ENCODE measurements around the gene PMM2.

PMM2 gene

DNA sequence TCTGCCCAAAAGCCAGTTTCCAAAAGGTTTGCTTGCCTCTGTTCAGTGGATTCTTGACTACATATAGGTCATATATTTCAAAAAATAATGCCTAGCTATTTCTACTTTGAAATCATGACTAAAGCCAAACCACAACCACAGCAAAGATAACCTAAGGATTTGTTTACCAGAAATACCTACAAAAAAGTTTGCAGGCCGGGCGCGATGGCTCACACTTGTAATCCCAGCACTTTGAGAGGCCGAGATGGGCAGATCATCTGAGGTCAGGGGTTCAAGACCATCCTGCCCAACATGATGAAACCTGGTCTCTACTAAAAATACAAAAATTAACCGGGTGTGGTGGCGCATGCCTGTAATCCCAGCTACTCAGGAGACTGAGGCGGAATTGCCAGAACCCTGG lies 56.0 kb downstream of the PMM2 start:
- DNase-seq = no peak

DNA sequence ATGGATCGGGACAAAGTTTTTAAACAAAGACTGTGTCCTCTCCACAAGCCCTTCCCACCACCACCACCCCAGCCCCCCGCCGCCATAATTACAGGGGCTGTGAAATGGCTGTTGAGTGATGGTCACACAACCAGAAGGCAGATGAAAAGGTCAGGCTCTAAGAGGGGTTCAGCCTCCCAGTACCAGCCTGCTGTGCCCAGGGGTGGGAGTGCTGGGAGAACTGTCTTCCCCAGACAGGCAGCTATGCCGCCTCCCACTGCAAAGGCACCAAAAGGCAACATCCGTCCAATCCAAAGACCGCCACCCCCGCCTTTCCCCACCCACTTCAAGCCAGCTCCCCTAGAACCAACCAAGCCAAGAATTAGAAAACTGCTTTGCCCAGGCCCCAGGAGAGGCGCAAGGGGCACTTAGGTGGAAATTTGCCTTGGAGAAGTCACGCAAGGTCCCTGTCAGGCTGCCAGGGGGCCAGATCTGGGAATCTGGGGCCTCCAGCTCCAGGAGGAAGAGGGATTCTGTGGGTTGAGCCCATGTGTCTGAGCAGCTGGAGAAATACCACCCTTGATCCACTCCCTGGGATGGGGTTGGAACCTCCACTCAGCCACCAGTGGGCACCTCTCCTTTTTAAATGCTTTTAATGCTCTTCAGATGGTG lies 56.8 kb downstream of the PMM2 start:
- no peak for DNase-seq

DNA sequence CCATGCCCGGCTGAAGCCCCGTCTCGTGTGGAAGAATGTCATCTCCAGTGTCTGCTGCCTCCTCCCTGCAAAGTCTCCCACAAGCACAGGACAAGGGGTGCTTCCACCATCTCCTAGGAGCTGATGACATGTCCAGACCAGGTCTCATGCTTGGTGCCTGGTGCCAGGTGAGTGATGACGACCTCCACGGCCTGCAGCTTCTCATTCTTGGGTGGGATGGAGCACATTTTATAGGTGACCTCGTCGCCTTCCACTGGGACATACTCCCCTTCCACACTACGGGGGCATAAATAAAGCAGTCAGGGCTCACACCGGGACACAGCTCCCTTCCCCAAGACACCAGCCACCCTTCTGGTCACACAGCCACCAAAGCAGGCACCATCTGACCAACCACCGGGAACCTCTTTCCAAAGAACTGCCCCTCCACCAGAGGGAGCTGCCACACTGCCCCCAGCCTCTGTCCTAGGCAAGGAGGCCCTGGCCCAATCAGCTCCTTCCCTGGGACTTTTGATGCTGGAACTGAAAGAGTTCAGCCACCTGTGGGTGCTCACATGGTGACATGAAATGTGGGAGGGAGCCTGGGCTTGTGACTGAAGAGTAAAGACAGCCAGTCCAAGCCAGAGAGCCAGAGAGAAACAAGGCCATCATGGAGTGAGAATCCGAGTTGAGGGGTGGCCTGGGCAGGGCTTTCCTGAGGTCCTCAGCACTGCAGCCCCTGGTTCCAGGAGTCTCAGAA lies 57.6 kb downstream of the PMM2 start:
- no peak for DNase-seq

DNA sequence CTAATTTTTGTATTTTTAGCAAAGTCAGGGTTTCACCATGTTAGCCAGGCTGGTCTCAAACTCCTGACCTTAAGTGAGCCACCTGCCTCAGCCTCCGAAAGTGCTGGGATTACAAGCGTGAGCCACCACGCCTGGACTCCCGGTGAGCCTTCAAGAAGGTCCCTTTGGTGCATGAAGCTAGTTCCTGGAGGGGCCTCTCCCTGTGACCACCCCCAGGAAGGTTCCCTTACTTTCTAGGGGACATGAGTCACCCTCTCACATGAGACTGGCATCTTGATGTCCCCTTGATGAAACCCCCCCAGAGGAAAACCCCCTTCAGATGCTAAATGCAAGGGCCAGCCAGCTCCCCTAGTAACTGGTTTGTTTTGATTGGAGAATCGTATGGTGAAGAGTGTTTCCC lies 58.3 kb downstream of the PMM2 start:
- no peak for DNase-seq

DNA sequence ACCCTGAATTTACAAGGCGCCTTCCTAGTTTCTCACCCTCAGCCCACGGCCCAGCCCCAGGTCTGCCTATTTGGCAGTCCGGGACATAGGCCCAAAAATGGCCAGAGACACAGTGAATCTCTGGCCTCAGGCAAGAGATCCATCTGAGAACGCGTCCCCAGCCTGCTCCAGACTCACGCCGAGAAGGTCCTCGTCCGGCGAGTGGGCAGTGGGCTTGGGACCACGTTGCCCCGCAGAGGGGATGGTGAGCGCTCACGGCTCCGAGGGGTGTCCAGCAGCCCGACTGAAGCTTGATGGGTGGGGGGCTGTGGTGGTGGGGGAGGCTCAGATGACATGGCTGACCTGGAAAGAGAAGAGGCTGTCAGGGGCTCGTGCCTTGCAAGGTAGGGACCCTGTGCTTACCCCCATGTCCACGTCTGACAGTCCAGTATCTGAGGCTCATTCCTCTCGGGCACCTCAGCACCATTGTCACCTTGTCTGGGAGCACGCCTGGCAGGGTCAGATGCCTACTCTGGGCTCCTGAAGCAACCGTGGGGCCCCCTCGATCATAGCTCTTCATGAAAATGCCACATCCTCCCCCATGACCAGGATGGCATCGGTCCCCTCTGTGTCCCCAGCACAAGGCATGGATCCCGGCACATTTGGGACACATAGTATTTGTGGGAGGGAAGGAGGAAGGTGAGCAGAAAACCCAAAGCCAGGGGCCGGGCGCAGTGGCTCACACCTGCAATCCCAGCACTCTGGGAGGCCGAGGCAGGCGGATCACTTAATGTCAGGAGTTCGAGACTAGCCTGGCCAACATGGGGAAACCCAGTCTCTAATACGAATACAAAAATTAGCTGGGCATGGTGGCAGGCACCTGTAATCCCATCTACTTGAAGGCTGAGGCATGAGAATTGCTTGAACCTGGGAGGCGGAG lies 61.6 kb downstream of the PMM2 start:
- DNase-seq = no peak

DNA sequence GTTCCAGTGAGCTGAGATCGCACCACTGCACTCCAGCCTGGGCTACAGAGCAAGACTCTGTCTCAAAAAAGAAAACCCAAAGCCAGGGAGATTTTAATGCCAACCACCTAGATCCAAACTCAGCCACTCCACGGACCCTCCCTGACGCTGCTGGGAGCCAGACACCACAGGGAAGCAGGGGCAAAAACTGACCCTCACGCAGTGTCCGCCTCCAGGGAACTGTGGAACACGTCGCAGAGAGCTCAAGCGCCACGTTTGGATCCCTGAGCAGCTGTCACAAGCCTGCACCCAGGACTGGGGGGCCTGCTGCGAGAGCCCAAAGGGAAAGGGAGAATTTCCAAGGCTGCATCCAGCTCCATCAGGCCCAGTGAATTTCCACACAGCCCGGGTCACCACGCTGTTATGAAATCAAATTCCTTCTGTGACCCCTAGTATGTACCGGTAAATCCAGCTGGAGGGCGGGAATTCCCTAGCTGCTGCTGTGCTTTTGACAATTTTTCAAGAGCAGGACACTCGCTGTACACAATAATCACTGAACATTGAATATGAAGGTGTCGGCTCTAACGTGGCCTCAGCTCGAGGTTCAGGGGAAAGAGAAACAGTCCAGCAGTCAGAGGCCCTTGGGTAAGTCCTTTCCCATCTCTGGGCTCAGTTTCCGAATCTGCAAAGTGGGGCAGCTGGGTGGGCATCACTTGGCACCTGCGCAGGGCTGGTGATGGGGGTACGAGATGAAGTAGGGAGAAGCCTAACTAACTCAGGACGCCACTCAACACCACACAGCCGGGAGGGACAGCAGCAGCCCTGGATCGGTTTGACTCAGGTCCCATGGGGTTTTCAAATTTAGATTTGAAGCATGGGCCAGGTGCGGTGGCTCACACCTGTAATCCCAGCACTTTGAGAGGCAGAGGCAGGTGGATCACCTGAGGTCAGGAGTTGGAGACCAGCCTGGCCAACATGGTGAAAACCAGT lies 62.6 kb downstream of the PMM2 start:
- DNase-seq = no peak

DNA sequence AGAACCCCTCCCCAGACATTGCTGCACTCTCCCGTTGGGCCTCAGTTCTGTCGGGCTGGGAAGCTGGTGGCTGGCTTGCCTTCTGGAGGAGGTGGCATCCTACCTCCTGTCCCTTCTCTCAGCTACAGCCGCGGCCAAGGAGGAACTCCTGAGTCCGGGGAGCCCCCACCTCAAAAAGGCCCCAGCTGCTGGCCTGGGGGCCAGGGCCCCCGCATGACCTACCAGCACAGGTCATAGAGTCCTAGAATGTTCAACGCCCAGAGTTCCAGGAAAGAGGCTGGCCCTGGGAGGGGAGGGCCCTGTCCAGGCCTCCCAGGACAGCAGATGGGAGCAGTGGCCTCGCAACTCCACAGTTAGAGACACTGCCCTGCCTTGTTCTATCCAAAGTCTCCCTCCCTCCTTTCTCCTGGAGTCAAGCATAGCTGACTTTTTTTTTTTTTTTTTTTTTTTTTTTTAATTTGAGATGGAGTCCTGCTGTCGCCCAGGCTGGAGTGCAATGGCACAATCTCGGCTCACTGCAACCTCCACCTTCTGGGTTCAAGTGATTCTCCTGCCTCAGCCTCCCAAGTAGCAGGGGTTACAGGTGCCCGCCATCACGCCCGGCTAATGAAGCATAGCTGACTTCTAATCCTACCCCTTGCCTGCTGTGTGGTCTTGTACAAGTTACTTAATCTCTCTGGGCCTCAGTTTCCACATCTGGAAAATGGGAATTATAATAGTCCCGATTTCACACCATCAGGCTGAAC lies 64.1 kb downstream of the PMM2 start:
- no peak for DNase-seq

DNA sequence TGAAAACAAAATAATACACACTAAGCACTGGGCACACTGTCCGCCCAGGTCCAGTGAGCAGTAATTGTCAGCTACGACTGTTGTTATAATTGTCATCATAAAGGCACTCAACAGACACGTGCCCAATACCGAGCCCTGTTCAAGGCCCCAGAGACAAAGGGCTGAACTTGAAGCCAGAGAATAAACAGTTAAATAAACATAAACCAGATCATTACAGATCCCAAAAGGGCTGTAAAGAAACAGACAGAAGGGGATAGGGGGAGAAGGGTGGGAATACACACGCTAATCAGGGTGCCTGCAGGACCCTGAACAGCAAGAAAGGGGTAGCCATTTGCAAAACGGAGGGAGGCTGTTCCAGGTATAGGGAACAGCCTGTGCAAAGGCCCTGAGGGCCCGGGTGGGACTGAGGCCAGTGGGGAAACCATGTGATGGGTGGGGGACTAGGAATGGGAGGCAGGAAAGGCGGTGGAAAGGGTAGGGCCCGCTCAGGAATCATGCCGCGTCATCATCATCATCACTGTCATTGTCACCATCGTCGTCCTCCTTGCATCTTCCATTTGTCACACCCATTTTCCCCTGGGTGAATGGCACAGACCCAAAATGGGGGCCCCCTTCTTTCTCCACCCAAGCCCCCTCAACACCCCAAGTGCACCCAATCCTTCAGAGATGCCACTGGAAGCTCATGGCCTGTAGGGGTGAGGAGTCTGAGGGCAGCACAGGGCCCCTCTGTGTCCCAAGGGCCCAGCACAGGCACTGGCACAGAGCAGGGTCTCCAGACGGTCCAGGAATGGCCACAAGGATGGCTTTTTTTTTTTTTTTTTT lies 64.9 kb downstream of the PMM2 start:
- DNase-seq = no peak

DNA sequence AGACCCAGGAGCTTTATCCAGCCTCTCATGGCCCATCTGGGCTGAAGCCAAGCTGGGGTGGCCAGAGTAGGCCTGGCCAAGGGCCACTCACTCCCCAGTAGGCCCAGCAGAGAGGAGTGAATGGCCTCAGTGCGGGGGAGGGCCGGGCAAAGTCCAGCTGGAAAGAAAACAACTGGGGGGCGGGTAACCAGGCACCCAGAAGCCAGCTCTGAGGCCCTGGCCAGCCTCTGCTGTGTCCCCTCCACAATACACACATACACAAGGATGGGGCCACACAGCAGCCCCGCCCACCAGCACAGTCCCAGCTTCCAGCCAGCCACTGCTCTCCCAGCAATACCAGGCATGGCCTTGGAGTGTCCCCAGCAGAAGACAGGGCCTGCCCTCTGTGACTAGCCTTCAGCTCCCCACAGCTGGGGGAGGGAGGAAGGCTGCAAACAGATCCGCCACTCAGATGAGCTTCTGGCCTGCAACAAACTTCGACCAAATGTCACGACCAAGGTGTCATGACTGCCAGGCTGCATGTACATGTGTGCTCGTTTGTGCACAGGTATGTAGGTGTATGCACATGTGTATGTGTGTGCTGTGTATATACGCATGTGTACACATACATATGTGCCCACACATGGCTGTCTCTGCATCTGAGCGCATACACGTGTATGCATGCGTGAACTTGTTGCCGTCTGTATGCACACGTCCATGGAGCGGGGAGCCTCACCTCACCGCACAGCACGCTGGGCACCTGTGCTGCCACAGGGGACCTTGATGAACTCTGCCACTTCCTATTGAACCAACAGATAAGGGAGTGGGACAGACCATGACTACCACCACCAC lies 66.2 kb downstream of the PMM2 start:
- DNase-seq = no peak

DNA sequence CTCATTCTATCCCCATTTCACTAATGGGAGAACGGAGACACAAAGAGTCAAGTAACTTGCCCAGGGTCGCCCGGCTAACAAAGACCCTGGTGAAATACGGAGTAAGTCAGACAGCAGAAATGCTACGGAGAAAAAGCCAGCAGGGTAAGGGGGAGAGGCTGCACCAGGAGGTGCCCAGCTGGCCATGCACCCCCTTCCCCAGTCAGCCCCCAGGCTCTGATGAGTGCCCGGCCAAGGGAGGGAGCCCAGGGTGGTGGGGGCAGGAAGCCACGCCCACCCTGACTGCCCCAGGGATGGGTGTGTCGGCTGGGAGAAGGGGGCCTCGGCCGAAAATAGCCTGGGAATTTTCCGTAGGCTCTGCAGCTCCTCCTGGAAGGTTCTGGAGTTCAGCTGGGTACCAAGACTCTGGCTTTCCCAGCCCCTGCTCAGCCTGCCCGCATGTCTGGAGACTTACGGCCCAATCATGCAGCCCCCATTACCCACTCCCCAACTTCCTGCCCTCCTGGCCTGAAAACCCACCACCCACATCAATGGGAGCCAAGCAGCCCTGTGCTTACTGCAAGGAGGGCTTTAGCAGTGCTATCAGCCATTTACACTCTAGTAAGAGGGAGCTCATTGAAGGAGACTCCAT lies 67.0 kb downstream of the PMM2 start:
- DNase-seq = no peak

DNA sequence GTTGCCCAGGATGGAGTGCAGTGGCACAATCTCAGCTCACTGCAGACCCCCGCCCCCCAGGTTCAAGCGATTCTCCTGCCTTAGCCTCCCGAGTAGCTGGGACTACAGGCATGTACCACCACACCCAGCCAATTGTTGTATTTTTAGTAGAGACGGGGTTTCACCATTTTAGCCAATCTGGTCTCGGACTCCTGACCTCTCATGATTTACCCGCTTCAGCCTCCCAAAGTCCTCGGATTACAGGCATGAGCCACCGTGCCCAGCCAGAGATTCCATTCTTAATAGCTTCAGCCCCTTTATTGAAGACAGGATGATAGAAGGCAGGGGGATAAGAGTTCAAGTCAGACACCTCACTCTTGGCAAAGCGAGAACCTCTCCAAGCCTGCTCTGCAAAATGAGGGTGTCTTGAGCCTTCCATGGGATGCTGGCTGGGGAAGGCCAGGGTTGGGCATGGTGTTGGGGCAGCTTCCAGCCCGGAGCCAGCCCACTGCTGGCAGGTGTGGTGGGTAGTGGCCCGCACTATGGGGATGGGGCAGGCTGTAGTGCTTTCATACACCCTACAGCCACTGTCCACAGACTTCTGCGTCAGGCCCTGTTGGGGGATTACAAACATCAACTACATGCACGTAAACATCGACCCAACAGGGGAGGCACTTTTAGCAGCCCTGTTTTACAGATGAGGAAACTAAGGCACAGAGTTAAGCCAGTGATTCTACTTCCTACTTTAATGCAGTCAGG lies 67.7 kb downstream of the PMM2 start:
- no peak for DNase-seq

DNA sequence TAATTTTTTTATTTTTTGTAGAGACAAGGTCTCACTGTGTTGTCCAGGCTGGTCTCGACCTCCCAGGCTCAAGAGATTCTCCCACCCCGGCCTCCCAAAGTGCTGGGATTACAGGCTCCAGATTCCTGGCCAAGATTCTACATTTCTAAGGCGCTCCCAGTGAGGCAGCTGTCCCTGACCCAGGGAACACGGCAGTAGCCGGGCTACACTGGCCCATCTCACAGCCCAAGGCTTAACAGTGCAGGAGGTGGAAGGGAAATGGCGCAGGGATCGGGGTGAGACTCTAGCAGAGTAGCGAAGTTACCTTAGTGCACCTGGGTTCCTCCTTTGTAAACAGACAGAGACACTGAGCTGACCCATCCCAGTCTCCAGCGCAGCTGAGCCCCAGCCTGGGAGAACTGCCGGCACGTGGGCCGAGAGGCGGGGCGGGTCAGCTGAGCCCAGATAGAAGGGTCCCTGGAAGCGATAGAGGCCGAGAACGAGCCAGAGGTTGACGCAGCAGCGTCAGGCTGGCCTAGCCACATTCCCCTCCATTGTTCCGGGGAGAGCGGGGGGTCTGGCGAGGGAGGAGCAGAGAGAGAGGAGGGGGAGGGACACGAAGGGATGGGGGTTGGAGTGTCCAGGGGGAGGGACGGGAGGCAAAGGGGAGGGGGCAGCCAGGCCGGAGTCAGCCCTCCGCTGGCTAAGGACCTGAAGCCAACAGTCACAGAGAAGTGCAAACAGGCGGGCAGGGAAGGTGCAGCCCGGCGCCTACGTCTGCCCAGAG lies 68.7 kb downstream of the PMM2 start:
- DNase-seq = peak; percentile 79

DNA sequence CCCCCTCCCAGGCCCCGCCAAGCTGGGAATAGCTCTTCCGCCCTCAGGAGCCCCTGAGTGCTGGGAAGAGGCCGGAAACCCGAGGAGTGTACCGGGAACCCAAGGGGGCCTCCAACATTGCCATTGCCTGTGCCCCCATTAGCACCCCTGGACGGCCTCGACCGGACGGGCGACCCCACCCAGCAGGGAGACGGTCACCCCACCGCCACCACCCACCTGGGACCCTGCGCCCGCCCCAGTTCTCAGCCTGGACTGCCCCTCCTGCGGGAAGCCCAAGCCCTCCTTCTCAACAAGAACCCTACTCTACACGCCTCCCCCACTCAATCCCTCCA lies 69.2 kb downstream of the PMM2 start:
- DNase-seq = peak; percentile 63

DNA sequence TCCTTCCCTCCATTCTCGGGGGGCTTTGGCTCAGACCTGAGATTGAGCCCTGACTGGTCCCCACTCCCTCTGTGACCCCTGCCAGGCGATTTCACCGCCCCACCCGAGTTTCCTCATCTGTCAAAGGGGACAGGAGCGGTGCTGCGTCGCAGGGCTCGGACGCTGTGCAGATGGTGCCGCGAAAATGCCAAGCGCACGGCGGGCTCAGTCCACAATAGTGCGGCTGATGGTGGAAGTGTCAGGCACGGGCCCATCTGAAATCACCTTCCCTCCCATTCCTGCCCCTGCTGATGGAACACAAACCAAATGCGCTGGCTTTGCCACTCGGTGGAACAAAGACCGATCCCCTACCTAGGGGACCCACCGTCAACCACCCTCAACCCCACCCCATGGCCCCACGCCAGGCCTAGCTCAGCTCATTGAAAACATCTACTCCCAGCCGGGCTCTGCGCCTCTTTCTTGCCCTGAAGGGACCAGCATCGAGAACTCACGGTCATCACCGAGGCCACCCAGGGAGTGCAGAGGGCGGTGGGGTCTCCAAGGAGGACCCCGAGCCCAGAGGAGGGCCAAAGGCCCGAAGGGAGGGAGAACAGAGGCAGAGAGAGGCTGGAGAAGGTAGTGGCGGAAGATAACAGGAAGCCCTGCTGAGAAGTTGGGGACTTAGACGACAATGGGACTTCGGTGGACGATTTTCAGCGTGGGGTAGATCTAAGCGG lies 69.7 kb downstream of the PMM2 start:
- peak; percentile 75 for DNase-seq

DNA sequence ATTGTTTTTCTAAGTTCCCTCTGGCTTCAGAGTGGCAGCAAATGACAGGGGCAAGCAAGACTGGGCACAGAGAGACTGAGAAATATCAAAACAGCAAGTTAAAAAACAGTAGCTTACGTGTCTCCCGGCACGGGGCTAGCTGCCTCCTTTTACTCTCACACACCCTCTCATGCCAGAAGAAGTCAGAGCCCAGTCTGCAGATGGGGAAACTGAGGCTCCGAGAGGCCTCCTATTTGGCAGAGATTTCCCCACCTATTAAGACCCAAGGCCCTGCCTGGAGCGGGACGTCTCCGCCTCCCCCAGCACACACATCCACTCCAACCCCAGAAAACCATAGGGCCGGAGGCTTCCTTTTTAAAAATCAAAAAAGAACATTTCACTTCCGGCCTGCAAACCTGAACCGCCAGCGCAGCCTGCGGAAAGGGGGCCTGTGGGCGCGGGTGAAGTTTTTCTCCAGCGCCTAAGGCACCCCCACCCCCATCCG lies 70.3 kb downstream of the PMM2 start:
- peak; percentile 64 for DNase-seq

DNA sequence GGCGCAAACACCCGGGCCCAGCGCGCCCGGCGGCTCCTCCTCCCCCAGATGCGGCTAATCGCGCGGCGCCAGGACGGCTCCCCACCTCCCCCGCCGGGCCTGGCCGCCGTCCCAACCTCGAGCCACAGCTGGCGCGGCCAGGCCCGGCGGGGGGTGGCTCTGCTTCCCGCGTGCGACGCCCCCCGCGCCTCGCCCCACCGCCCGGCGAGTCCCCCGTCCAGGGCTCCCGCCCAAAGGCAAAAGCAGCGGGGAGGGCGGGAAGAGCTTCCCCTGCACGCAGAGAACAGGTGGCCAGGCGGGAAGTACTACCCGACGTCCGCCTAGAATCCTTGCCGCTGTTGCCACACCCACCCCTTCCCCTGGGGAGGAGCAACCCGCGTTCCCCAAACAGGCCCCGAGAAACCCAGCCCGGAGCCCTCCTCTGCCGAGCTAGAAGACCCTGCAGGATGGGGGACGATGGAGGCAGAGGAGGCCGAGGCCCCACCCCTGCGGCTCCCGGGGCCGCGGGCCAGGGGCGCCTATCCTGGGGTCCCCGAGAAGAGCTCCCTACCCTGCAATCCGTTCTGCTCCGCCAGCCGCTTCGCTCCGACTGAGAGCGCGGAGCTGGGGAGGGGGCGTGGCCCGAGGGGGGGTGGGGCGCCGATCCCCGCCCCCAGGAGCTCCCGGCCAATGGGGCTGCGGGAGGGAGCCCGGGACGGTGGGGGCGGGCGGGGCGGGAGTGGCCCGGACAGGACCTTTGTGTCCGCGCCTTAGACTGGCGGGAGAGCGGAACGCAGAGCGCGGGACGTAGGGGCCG lies 71.0 kb downstream of the PMM2 start, which contains the start of gene CARHSP1:
CARHSP1 (minus strand) TSS at position 591 of the 796 bp plus-strand sequence. CDS start 9,678 bp downstream, outside the sequence.
- peak; percentile 93 for DNase-seq
